Activated T-cell treated with anti-CD3 and anti-CD28 coated beads for 4 hours (primary cell): ENCODE data around the gene SLC37A1.

Experiments
- DNase-seq: peaks from one replicate; pipeline ENCODE4 v3.0.0-alpha.2; 2020

SLC37A1 gene

DNA sequence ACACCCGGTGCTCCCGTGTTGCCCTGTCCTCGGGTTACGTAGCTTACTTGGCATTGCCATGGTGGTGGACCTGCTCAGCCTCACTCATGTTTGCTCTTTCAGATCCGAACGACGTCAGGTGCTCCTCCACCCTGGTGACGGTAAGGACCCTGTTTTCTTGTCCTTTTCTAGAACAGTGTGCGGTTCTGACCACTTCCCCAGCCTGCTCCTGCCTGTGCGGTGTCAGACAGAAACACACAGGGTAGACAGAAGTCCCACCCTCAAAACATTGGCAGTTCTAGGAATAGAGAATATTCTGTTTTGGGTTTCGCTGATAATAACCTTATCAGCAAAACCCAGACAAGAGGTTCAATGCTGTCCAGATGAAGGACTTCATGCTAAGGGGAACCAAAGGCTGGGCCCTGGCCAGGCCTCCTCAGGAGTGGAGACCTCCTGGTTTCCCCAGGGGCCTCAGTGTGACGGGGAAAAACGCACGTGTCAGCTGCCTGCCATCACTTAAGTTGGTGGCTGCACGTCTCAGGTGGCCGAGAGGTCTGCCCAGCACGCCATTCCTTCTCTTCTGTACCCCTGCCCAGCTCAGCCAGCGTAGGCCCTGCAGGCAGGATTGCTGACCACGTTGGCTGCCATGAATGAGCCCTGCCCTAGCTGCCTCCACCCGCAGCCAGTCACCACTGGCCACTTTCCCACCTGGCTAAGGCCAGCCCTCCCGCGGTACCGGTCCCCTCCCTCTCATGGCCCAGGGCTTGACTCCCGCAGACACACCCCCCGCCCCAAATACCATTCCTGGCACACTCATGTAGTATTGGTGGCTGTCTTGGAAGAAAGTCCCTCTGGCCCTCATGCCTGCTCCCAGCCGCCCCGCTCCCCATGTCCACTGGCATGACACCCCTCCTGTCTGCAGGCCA is 33.6 kb downstream of the SLC37A1 start:
- DNase-seq: no peak

- DNase-seq: no peak
These were observed 34.3 kb downstream of the SLC37A1 start for GRCh38 chr21:42547906-42548365.

DNA sequence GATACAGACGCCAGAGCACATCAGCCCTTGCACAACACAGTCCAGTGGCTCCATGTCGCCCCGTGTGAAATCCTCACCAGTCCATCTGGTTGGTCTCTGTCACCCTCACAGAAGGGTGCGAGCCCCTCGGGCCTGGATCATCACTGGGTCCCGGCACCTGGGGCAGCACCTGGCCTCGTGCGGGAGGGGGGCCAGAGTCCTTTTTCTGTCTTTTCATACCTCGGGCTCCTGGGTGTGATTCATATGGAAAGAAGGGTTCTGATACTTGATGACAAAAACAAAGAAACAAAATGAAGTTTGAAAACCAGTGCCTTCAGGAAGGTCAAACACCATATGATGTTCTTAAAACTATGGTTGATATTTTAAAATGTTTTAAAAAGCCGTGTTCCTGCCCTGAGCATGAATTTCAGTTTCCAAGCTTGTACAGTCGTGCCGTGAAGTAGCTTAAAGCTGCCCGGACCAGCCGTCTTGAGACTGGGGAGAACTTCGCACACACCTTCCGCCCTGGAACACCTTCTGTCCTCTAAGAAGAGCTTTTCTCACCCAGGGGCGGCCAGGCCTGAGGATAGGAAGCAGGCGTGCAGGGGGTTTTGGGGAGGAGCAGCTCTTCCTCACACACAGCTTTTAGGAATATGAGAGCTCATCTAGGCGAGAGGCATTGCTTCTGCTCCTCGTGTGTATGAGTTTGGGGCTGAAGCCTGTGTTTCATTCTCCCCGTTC is 35.2 kb downstream of the SLC37A1 start:
- no peak for DNase-seq

DNA sequence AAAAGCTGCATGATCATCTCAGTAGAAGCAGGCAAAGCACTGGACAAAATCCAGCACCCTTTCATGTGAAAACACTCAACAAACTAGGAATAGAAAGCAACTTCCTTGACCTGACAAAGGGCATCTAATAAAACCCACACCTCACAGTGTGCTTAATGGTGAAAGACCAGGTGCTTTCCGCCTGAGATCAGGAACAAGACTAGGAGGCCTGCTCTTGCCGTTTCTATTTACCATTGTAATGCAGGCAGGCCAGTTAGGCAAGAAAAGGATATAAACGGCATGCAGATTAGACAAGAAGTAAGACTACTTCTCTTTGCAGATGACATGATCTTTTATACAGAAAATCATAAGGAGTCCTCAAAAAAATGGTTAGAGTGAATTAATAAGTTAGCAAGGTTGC is 37.2 kb downstream of the SLC37A1 start:
- no peak for DNase-seq

GRCh38 chr21:42552407-42553336 is 39.0 kb downstream of the SLC37A1 start:
- DNase-seq: no peak

GRCh38 chr21:42553435-42553834 is 39.8 kb downstream of the SLC37A1 start:
- no peak for DNase-seq

DNA sequence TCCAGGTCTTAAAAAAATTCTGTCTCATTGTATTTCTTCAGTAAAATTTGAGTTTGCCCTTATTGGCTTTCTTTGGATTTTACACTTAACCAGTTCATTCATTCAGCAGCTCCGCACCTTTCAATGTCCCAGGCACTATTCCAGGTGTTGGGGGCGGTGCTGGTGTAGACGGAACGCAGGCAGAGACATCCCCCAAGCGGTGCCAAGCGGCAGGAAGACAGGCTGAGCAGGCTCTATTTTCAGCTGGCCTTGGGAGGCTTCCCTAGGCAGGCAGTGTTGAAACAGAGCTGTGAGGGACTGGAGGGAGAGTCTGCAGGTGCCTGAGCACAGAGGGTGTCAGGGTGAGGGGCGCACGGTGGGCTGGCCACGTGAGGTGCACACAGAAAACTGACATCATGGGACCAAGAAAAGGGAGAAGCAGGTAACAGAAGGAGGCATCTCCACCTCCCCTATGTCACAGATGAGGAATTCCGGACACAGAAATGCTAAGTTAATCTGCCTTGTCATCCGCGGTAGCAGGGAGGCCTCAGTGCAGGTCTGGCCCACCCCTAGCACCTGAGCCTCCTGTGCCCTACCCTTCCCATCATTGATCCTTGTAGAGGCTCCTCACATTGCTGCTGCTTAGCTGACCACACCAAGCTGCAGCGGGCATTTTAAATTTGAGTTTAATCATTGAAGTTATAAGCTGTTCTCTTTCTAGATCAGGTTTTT is 40.8 kb downstream of the SLC37A1 start:
- no peak for DNase-seq

GRCh38 chr21:42555756-42556438 is 42.2 kb downstream of the SLC37A1 start:
- no peak for DNase-seq

DNA sequence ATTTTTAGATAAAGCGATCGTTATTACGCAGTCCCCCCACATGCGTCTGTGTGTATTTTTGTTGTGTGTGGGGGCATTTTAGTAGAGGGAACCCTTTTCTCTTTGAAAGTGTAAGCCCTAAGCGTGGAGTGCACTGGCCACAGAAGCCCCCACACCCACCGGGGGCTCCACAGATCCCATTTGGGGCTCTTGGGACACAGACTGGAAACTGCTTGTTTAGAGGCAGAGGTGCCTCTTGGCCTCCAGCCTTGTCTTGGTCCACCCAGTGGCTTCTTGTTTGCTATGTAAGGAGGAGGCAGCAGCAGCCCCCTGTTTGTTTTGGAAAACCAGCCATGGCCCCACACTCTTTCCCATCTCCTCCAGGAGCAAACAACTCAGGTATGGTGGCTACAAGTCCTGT is 42.8 kb downstream of the SLC37A1 start:
- DNase-seq: no peak

DNA sequence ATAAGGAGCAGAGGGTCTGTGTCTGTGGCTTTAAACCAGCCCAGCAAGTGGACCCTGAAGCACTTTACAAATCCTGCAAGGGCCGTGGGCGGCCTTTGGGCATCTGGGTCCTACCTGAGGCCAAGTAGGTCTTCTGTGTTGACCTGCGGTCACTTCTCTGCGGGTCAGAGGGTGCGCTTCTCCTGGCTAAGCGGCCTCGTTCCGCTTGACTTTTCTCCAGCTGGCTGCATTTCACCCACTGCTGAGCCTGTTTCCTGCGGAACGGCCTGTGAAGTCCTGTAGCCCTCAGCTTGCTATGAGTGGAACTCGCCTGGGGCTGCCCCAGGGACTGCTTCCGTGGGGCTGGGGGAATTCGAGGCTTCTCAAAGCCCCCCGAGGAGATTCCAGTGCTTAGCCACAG is 43.3 kb downstream of the SLC37A1 start:
- no peak for DNase-seq

- no peak for DNase-seq
These were observed 43.8 kb downstream of the SLC37A1 start for GRCh38 chr21:42557420-42557819.

DNA sequence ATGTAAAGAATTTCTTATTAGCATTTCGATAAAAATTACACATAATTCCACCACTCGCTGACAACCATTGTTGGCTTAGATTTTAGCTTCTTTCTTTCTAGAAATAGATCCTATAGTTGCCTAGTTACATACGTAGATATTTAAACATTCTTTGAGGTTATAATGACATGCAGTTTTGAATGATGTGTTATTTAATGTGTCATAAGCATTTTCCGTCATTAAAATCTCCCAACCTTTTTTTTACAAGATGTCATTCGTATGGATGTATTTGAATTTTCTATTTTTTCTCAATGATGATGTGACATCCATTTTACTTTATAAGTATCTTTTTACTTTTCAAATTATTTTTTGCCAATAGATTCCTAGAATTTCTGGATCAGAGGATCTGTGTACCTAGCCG is 44.7 kb downstream of the SLC37A1 start:
- no peak for DNase-seq

DNA sequence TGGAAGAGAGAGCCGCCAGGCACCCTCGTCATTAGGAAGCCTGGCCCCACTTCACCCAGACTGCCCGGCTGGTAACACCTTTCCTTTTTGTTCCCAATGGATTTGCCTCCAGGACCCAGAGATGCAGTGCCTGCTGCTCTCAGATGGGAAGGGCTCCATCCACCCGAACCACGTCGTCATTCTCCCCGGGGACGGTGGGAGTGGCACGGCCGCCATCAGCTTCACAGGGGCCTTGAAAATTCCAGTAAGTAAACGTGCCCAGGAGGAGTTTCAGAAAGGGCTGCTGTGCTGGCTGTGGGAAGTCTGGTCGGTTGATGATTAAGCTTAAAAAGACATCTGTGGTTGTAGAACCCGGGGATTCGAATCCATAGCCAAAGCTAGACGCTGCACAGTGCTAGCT is 45.2 kb downstream of the SLC37A1 start:
- DNase-seq: no peak

DNA sequence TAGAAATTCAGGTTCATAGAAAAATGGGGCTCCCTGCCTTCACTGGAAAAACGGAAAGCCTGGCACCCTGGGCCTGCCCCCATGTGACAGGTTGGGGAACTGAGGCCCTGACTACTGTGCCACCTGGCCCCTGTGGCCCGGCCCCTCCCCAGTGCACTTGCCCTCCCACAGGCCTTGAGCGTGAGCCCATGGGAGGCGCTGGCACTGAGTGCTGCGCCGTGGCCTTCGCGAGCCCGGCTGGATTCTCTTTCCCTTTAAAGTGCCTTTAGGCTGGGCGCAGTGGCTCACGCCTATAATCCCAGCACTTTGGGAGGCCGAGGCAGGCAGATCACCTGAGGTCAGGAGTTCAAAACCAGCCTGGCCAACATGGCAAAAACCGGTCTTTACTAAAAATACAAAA is 45.7 kb downstream of the SLC37A1 start:
- DNase-seq: no peak

DNA sequence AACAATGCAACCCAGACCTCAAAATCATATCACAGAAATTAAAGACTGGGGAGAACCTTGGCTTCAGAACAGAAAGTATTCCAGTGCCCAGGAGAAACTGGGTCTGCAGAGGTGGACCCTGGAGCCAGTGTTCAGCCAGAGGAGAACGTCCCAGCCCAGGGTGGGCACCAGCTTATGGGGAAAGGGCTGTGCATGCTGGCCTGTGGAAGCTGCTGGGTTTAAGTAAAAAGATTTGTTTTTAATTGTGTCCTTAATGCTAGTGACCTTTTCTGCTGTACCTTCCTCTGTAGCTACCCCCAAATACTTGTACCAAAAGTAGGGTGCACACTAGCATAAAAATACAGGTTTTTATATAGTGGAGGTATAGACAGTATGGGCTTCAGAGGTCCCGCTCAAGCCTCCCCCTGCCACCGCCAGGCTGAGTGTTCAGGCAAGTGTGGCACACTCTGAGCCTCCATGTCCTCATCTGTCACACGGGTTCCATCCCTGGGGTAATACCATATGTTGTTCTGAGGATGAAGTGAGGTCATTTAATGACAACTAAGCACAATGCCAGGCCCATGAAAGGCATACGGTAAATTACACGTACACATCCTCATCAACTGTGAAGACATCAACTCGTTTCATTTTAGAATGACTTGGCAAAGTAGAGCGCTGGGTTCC is 47.0 kb downstream of the SLC37A1 start:
- DNase-seq: no peak

DNA sequence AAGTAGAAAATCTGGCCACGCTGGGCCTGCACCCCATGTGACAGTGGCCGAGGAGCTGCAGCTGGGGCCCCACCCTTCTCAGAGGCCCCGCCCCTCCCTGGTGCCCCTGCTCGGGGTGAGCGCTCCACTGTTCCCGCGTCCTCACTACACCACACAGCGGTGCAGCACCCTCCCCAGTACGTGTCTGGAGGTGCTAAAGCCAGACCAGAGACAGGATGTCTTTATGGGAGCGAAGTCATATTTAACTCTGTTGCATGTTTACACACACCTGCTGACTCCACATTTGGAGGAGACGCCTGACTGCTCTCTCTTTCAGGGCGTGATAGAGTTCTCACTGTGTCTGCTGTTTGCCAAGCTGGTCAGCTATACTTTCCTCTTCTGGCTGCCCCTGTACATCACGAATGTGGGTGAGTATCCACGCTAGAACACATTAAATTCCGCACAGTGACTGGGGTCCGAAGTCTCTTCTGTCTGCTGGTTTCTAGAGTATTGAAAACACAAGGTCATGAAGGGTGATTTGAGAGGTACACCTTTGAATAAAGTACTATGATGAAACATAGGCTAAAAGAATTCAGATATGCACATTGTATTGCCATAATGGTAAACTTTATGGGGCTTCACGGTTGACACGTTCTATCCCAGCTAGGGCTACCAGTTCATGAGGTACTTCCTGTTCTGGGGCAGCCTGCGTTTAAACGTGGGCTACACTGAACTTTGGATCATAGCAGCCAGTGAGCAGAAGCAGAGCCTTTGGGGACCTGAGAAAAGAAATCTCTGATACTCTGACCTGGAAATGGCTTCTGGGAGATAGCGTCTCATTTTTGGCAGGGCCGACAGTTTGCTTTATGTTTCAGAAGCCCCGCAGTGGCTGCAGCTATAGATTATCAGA is 48.4 kb downstream of the SLC37A1 start:
- DNase-seq: no peak

- no peak for DNase-seq
These were observed 49.2 kb downstream of the SLC37A1 start for GRCh38 chr21:42562816-42563215.

DNA sequence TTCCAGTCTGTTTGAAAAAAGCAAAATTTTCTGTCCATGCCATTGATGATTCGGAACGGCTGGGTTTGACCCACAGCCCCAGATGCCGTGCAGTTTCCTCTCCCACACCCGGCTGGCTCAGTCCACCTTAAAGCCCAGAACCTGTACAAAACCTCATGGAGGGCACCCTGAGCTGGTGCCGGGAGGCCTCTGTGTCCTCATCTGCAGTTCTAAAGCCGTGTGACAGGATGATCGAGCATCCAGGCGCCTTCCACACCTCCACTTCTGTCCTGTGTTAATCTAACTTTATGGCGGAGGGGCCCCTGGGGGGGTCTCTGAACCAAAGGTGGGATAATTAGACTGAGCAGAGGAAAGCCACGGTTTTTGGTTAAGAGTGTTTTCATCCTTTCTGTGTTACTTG is 49.6 kb downstream of the SLC37A1 start:
- DNase-seq: no peak

GRCh38 chr21:42563686-42564085 is 50.0 kb downstream of the SLC37A1 start:
- DNase-seq: no peak

GRCh38 chr21:42564561-42564971 is 50.9 kb downstream of the SLC37A1 start:
- DNase-seq: no peak
